DMS53 treated with DMSO at 0.1 percent for 48 hours (cell line): ENCODE measurements around the gene RNASEL.

Experiments used
- DNase-seq: peaks from one replicate; lab custom pipeline; 2025; ENCODE audit not compliant: unreplicated experiment; lab: John Stamatoyannopoulos, UW

RNASEL gene

GRCh38 chr1:182622901-182623528 lies 34.0 kb upstream of the RNASEL start:
- DNase-seq: no peak

GRCh38 chr1:182621906-182622305 lies 32.9 kb upstream of the RNASEL start:
- DNase-seq: no peak

GRCh38 chr1:182620924-182621585 lies 32.0 kb upstream of the RNASEL start:
- no peak for DNase-seq

- no peak for DNase-seq
These were observed 28.8 kb upstream of the RNASEL start for GRCh38 chr1:182617734-182618351.

- peak; percentile 26 for DNase-seq
These were observed 28.0 kb upstream of the RNASEL start for GRCh38 chr1:182617014-182617429.

GRCh38 chr1:182616130-182617013 lies 27.3 kb upstream of the RNASEL start:
- DNase-seq: peak; percentile 72

GRCh38 chr1:182615468-182616129 lies 26.5 kb upstream of the RNASEL start:
- peak; percentile 48 for DNase-seq

- DNase-seq: peak; percentile 84
These were observed 25.9 kb upstream of the RNASEL start for GRCh38 chr1:182614796-182615454.

- no peak for DNase-seq
These were observed 22.7 kb upstream of the RNASEL start for GRCh38 chr1:182611787-182612186.

- DNase-seq: no peak
These were observed 22.3 kb upstream of the RNASEL start for GRCh38 chr1:182611326-182611725.

- DNase-seq: no peak
These were observed 21.6 kb upstream of the RNASEL start for GRCh38 chr1:182610606-182611194.

- DNase-seq: peak; percentile 44
These were observed 20.0 kb upstream of the RNASEL start for GRCh38 chr1:182608845-182609610.

GRCh38 chr1:182608236-182608635 lies 19.2 kb upstream of the RNASEL start:
- DNase-seq: no peak

- no peak for DNase-seq
These were observed 18.5 kb upstream of the RNASEL start for GRCh38 chr1:182607566-182607965.

- DNase-seq: peak; percentile 88
These were observed 15.4 kb upstream of the RNASEL start, which contains the start of gene RGS16 for GRCh38 chr1:182604175-182605164. RGS16 (minus strand) TSS chr1:182604389; CDS start chr1:182604259, 130 bp downstream.

GRCh38 chr1:182603646-182604174 lies 14.7 kb upstream of the RNASEL start:
- peak; percentile 24 for DNase-seq

- DNase-seq: no peak
These were observed 14.0 kb upstream of the RNASEL start for GRCh38 chr1:182602935-182603645.
